ENCODE data around the gene INPP5A. TPM values are rescaled to one million over a fixed set of nuclear protein-coding genes. Genes with fewer than 3 reads are reported as not detected.

Gene INPP5A
- total and polyA plus RNA-seq, 7 donors: 15.1 to 48.8 (median 40.9) TPM

DNA sequence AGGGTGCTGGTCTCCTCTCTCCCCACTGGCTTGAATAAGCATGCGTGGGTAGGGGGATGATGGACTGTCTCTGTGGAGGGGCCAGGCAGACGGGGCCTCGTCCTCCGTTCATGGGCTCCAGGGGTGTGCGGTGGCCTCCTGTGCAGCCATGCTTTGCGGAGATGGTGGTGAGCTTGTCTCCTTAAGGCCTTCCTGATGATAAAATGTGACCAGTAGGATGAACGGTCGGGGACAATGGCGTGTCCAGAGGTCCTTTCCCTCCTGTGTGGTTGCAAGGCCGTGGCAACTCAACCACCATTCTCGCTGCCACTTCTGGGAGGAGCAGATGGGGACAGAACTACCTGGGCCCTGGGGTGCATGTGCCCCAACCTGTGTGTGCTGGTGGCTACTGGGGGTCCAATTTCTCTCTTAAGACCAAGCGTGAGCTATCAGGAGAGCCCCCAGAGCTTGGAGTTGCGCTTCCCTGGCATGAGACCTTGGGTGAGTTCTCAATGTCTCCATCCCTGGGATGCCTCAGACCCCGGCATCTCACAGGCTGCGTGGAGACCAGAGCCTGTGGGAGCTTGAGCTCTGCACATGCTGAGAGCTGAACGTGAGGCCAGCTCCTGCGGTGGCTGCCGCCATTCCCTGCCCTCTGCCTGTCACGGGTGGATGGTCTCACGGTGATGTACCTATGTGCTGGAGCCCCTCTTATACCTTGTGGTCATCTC, 112.2 kb downstream of the INPP5A start:
- H3K4me1 ChIP-seq: no peaks in the 10 kb centered on the region
- WGBS, 3 donors: 94 to 97% (median 95%) methylated on average over 19 to 20 of the region's 20 CpGs
- no peak overlapping the region for H3K4me3 ChIP-seq
- no peaks in the 10 kb centered on the region for H3K27me3 ChIP-seq (ENCODE audit: insufficient read depth in 3 of 3, low read length in 2 of 3)
- TF ChIP-seq, protein P1, sequence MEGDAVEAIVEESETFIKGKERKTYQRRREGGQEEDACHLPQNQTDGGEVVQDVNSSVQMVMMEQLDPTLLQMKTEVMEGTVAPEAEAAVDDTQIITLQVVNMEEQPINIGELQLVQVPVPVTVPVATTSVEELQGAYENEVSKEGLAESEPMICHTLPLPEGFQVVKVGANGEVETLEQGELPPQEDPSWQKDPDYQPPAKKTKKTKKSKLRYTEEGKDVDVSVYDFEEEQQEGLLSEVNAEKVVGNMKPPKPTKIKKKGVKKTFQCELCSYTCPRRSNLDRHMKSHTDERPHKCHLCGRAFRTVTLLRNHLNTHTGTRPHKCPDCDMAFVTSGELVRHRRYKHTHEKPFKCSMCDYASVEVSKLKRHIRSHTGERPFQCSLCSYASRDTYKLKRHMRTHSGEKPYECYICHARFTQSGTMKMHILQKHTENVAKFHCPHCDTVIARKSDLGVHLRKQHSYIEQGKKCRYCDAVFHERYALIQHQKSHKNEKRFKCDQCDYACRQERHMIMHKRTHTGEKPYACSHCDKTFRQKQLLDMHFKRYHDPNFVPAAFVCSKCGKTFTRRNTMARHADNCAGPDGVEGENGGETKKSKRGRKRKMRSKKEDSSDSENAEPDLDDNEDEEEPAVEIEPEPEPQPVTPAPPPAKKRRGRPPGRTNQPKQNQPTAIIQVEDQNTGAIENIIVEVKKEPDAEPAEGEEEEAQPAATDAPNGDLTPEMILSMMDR (IDR thresholded peaks at IDR 0.05): no peak
- H3K36me3 ChIP-seq (ENCODE audit: insufficient read depth in 1 of 2, low read depth in 1 of 2): peaks cover 0 to 31% of the 10 kb centered on the region in 2 donors
- no peaks in the 10 kb centered on the region for H3K9me3 ChIP-seq
- ATAC-seq: no peak
- peak in 1 of 2 donors; percentile 7 for DNase-seq
- no peak overlapping the region for H3K27ac ChIP-seq
- intact Hi-C loops (cut with DNase I): loop anchor here (10.0 kb wide), 3 partner anchors 135 to 475 kb away; partner anchors contain the start of gene NKX6-2 (in 1 of the 2)

DNA sequence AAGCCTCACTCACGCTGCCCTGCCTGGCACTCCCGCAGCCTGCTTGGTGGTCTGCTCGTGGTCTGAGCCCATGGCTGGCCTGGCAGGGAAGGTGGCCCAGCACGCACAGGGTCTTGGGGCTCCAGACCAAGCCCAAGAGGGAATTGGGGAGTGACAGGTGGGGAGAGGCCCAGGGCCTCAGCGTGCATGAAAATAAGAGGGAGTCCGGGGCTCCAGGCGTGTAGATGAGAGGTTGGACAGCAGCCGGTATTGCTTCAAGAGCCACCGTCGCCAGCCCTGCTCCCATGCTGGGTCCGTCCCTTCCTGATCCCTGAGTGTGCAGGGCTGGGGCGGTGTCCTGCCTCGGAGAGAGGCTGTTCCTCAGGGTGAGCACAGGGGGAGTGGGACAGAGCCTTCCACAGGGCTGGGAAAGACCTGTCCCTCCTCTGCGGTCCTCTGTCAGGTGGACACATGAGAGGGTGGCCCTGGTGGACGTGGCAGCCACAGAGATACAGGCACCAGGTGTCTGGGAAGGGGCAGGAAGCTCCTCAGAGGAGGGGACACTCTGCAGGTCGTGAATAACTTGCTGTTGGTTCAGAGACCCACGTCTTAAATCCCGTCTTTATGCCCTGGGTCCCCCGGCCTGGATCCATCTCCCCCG, 113.1 kb downstream of the INPP5A start:
- Histone ChIP-seq H3K36me3 (ENCODE audit: insufficient read depth in 1 of 2, low read depth in 1 of 2) (peaks cover 0 to 37% of the 10 kb centered on the region in 2 donors), H3K4me1 (no peaks in the 10 kb centered on the region), H3K27ac (no peak overlapping the region), H3K4me3 (no peak overlapping the region), H3K9me3 (no peaks in the 10 kb centered on the region), H3K27me3 (ENCODE audit: insufficient read depth in 3 of 3, low read length in 2 of 3) (no peaks in the 10 kb centered on the region)
- 93 to 94% (median 93%) methylated on average over 17 to 20 of the region's 20 CpGs for WGBS, 3 donors
- DNase-seq: peak in 1 of 2 donors; percentile 7
- TF ChIP-seq, protein P1 (IDR thresholded peaks at IDR 0.05): no peak
- intact Hi-C loops (cut with DNase I): loop anchor here (10.0 kb wide), 2 partner anchors 134 to 474 kb away; partner anchors contain the start of gene NKX6-2 (in 1 of the 2)
- ATAC-seq: no peak

DNA sequence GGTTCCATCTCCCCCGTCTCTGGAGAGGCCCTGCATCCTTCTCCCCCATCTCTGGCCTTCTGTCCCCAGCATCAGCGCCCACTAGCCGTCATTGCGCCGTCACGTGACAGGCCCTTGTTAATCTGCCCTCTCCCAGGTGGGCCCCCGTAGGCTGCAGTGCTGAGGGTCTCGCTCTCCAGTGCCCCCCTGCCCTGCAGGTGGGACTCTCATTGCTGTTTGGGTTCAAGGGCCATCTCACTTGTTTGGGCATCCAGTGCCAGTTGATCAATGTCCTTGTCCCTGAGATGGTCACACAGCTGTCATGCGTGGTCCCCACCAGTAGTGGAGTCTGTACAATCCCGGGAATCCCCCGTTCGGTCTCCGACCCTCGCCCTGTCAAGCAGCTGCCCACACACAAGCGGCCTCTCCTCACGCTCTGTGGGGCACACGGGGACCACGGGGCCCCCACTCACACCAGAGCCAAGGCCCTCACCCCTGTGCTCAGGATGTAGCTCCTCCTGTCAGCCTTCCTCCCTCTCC, 114.0 kb downstream of the INPP5A start:
- Histone ChIP-seq H3K9me3 (no peaks in the 10 kb centered on the region), H3K36me3 (ENCODE audit: insufficient read depth in 1 of 2, low read depth in 1 of 2) (peaks cover 0 to 37% of the 10 kb centered on the region in 2 donors), H3K27me3 (ENCODE audit: insufficient read depth in 3 of 3, low read length in 2 of 3) (no peaks in the 10 kb centered on the region), H3K4me1 (no peaks in the 10 kb centered on the region), H3K27ac (no peak overlapping the region), H3K4me3 (no peak overlapping the region)
- TF ChIP-seq, protein P1 (IDR thresholded peaks at IDR 0.05): no peak
- DNase-seq: peak in 1 of 2 donors; percentile 5
- no peak for ATAC-seq
- WGBS, 3 donors: 94 to 96% (median 95%) methylated on average over 18 of the region's 18 CpGs
- intact Hi-C loops (cut with DNase I): loop anchor here (10.0 kb wide), 2 partner anchors 133 to 473 kb away; partner anchors contain the start of gene NKX6-2 (in 1 of the 2)

DNA sequence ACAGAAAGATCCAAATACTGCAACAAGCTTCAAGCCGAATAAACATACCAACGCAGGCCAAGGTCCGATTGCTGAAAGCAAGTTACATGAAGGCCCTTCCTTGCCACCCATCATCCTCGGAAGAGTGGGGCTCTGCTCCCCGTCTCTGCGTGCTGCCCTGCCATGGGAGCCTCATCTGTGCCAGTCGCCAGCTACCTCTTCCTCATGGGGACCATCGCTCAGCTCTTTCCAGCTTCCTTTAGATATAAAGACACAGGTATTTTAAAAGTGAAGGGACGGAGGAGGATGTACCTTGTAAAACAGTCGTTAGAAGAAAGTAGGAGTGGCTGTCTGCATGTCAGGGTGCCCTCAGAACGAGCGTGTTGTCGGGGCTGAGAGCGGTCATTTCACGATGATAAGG, 114.9 kb downstream of the INPP5A start:
- no peaks in the 10 kb centered on the region for H3K4me1 ChIP-seq
- DNase-seq: peak in 1 of 2 donors; percentile 0

More for the DNA sequence above, 114.9 kb downstream of the INPP5A start:
- H3K4me3 ChIP-seq: no peak overlapping the region
- H3K27ac ChIP-seq: no peak overlapping the region
- no peaks in the 10 kb centered on the region for H3K9me3 ChIP-seq
- H3K27me3 ChIP-seq (ENCODE audit: insufficient read depth in 3 of 3, low read length in 2 of 3): no peaks in the 10 kb centered on the region
- H3K36me3 ChIP-seq (ENCODE audit: insufficient read depth in 1 of 2, low read depth in 1 of 2): peaks cover 0 to 36% of the 10 kb centered on the region in 2 donors
- intact Hi-C loops (cut with DNase I): loop anchor here (10.0 kb wide), 2 partner anchors 132 to 472 kb away; partner anchors contain the start of gene NKX6-2 (in 1 of the 2)
- WGBS, 3 donors: 90 to 94% (median 92%) methylated on average over 15 of the region's 15 CpGs
- TF ChIP-seq, protein P1 (IDR thresholded peaks at IDR 0.05): no peak
- no peak for ATAC-seq
